ENCODE data around the gene OR2V2.
"Not testable (repeated sequence)": the region's sequence is repeated elsewhere in the genome, so short reads cannot be mapped to it uniquely, and the experiment has no call there.

OR2V2 gene

DNA sequence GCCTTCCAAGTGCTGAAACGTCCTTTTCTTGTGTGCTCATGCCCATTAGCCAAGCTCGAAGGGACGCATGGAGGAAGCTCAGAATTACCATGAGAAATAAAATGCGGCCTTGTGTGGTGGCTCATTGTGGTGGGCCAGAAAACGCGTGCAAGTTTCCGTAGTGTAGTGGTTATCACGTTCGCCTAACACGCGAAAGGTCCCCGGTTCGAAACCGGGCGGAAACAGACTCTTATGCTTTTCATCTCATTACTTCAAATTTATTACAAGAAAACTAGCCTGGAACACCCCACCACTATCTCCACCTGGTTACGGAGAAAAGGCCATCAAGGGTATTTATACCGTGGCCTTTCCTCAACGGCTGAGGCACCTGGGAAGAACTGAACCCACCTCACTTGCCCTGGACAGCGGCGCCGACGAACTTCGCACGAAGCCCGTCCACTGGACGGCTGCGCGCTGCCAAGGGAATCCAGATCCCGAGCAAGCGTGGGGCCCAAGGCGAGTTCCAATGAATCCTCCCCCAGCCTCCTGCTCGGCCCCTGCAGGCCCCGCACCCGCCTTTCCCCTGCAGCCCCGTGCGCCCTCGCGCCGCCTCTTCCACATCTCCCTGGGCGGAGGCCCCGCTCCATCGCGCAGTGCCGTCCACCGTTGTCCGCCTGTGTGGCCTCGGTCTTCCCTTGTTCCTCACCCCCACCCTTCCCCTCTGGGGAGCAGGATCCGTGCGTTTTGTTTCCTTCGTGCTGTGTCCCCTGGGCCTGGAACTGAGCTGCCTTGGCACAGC lies 22.3 kb downstream of the OR2V2 start:
- DNase-seq (ENCODE audit: low read depth in 2 of 2): peak in 1 of 2 donors; percentile 76

- DNase-seq (ENCODE audit: low read depth in 2 of 2): no peak
Measured at GRCh38 chr5:181170237-181170825, 22.9 kb downstream of the OR2V2 start.

DNA sequence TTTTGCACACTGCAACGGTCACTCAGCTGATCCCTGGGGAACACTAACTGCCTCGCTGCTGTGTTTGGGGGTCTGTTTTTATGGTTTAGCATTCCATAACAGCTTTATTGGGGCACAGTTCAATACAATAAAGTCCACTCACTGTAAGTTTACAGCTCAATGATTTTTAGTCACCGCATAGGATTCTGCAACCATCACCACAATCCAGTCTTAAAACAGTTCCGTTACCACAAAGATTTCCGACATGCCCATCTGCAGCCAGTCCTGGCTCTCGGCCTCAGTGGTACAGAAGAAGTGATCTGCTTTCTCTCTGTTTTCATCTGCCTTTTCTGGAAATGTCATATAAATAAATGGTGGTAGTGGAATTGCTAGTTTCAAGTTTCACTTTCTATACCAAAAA lies 23.6 kb downstream of the OR2V2 start:
- DNase-seq (ENCODE audit: low read depth in 2 of 2): no peak

- DNase-seq (ENCODE audit: low read depth in 2 of 2): no peak
Measured at GRCh38 chr5:181171782-181172181, 24.4 kb downstream of the OR2V2 start.

GRCh38 chr5:181173027-181173419 lies 25.6 kb downstream of the OR2V2 start:
- DNase-seq (ENCODE audit: low read depth in 2 of 2): no peak

- DNase-seq (ENCODE audit: low read depth in 2 of 2): no peak
Measured at GRCh38 chr5:181173420-181174342, 26.3 kb downstream of the OR2V2 start.

- no peak for DNase-seq (ENCODE audit: low read depth in 2 of 2)
Measured at GRCh38 chr5:181176254-181176952, 29.0 kb downstream of the OR2V2 start.

DNA sequence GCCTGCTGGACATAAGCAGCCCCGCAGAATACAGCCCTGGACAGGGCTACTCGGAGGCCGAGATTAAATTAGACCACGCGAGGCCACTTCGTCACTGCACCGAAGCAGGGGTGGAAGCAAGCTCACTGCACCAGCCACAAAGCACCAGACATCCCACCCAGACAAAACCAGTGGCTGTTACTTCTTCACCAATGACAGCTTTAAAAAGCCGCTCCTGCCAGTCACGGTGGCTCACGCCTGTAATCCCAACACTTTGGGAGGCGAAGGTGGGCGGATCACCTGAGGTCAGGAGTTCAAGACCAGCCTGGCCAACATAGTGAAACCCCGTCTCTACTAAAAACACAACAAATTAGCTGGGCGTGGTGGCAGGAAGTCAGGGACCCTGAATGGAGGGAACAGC lies 30.2 kb downstream of the OR2V2 start:
- not testable (repeated sequence) for DNase-seq (ENCODE audit: low read depth in 2 of 2)

GRCh38 chr5:181181650-181182565 lies 34.5 kb downstream of the OR2V2 start:
- DNase-seq (ENCODE audit: low read depth in 2 of 2): no peak

GRCh38 chr5:181182651-181183050 lies 35.3 kb downstream of the OR2V2 start:
- DNase-seq (ENCODE audit: low read depth in 2 of 2): no peak

- no peak for DNase-seq (ENCODE audit: low read depth in 2 of 2)
Measured at GRCh38 chr5:181184845-181185216, 37.4 kb downstream of the OR2V2 start.

GRCh38 chr5:181185560-181185959 lies 38.2 kb downstream of the OR2V2 start:
- DNase-seq (ENCODE audit: low read depth in 2 of 2): no peak

GRCh38 chr5:181186022-181186421 lies 38.6 kb downstream of the OR2V2 start:
- no peak for DNase-seq (ENCODE audit: low read depth in 2 of 2)

DNA sequence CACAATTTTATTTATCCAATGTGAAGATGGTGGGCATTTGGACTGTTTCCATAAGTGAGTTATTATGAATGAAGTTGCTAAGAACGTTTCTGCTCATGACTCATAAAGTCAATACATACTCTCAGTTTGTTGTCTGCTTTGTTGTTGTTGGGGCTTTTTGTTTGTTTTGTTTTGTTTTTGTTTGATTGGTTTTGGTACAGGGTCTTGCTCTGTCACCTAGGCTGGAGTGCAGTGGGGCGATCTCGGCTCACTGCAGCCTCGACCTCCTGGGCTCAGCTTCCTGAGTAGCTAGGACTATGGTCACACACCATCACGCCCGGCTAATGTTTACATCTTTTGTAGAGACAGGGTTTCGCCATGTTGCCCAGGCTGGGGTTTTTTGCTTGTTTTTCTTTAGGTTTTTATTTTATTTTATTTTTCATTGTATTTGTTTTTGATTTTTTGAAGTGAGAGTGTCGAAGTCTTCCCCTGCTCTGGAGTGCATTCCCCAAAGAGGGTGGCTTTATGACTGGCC lies 39.7 kb downstream of the OR2V2 start:
- no peak for DNase-seq (ENCODE audit: low read depth in 2 of 2)

GRCh38 chr5:181187500-181188213 lies 40.3 kb downstream of the OR2V2 start:
- DNase-seq (ENCODE audit: low read depth in 2 of 2): no peak

GRCh38 chr5:181188700-181189362 lies 41.4 kb downstream of the OR2V2 start:
- peak; percentile 55 to 81 for DNase-seq (ENCODE audit: low read depth in 2 of 2)

DNA sequence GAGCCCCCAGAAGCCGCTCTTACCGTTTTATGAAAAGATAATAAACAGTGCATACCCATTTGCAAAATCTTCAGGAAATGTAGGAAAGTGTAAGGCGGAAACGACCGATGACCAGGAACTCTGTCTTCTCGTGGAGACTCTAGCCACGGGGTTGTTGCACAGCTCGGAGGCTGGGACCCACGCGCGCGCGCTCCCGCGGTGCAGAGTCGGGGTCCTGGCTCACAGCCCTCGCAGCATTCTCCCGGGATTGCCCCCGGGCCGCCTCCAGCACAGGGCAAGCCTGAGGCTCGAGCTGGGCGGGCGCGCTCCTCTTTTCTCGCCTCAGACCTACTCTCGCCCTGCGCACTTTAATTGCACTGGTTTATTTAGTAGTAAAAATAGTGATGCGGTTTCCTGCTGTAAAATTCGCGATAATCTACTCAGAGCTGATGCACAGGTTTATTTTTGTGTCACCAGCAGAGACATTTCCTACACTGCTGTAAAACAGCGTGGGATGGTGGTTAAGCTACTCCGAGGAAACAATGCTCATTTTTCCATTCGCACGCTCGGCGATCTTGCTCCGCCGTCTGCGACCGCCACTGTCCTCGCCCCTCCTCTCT lies 42.1 kb downstream of the OR2V2 start:
- DNase-seq (ENCODE audit: low read depth in 2 of 2): no peak

GRCh38 chr5:181189962-181190710 lies 42.8 kb downstream of the OR2V2 start:
- DNase-seq (ENCODE audit: low read depth in 2 of 2): no peak

All from stimulated activated CD4-positive, alpha-beta T cell treated with anti-CD3 and anti-CD28 coated beads, Interleukin-1b, Interleukin-23, amount 100 ng/mL, for 1 hour (primary cell).